Measurements from ENCODE around the gene IGFALS. TPM values are rescaled to one million over a fixed set of nuclear protein-coding genes. Genes with fewer than 3 reads are reported as not detected.
"Not testable (repeated sequence)": the region's sequence is repeated elsewhere in the genome, so short reads cannot be mapped to it uniquely, and the experiment has no call there.

Gene IGFALS
- total RNA-seq, 3 donors from 2014 or later: 0.18 TPM; not detected in 2

- H3K4me3 Mint-ChIP-seq: no peak overlapping the region
- DNase-seq (no peak), ATAC-seq (no peak)
- H3K9me3 Mint-ChIP-seq: no peaks in the 10 kb centered on the region
- peaks cover 11% of the 10 kb centered on the region for H3K36me3 Mint-ChIP-seq (ENCODE audit: insufficient read depth)
- H3K4me1 Mint-ChIP-seq (ENCODE audit: low read depth): peaks cover 7% of the 10 kb centered on the region
- H3K27me3 Mint-ChIP-seq (ENCODE audit: low read depth): no peaks in the 10 kb centered on the region
Observed at GRCh38 chr16:1809281-1809801, 15.8 kb upstream of the IGFALS start.

GRCh38 chr16:1808691-1809090 lies 15.2 kb upstream of the IGFALS start:
- peaks cover 11% of the 10 kb centered on the region for H3K36me3 Mint-ChIP-seq (ENCODE audit: insufficient read depth)
- ATAC-seq (no peak), DNase-seq (no peak)
- no peaks in the 10 kb centered on the region for H3K27me3 Mint-ChIP-seq (ENCODE audit: low read depth)
- H3K4me1 Mint-ChIP-seq (ENCODE audit: low read depth): peaks cover 7% of the 10 kb centered on the region
- no peak overlapping the region for H3K4me3 Mint-ChIP-seq
- no peaks in the 10 kb centered on the region for H3K9me3 Mint-ChIP-seq

GRCh38 chr16:1807626-1808025 lies 14.1 kb upstream of the IGFALS start:
- Mint-ChIP-seq H3K4me1 (ENCODE audit: low read depth) (peaks cover 2% of the 10 kb centered on the region), H3K36me3 (ENCODE audit: insufficient read depth) (peaks cover 9% of the 10 kb centered on the region), H3K9me3 (no peaks in the 10 kb centered on the region), H3K27me3 (ENCODE audit: low read depth) (no peaks in the 10 kb centered on the region), H3K4me3 (no peak overlapping the region)
- no peak for ATAC-seq
- no peak for DNase-seq

- ATAC-seq: no peak
- no peak for DNase-seq
- Mint-ChIP-seq H3K4me3 (no peak overlapping the region), H3K9me3 (peaks cover 4% of the 10 kb centered on the region), H3K27me3 (ENCODE audit: low read depth) (no peaks in the 10 kb centered on the region), H3K4me1 (ENCODE audit: low read depth) (no peaks in the 10 kb centered on the region), H3K36me3 (ENCODE audit: insufficient read depth) (no peaks in the 10 kb centered on the region)
Observed at GRCh38 chr16:1800701-1801100, 7.2 kb upstream of the IGFALS start.

GRCh38 chr16:1799263-1799662 lies 5.8 kb upstream of the IGFALS start:
- H3K9me3 Mint-ChIP-seq; H3K4me3 Mint-ChIP-seq; H3K27me3 Mint-ChIP-seq (ENCODE audit: low read depth); H3K4me1 Mint-ChIP-seq (ENCODE audit: low read depth); H3K36me3 Mint-ChIP-seq (ENCODE audit: insufficient read depth); DNase-seq; ATAC-seq: not testable (repeated sequence)

- H3K27me3 Mint-ChIP-seq (ENCODE audit: low read depth): no peaks in the 10 kb centered on the region
- peaks cover 4% of the 10 kb centered on the region for H3K9me3 Mint-ChIP-seq
- no peaks in the 10 kb centered on the region for H3K36me3 Mint-ChIP-seq (ENCODE audit: insufficient read depth)
- DNase-seq (no peak), ATAC-seq (no peak)
- no peak overlapping the region for H3K4me3 Mint-ChIP-seq
- H3K4me1 Mint-ChIP-seq (ENCODE audit: low read depth): no peaks in the 10 kb centered on the region
Observed at GRCh38 chr16:1794908-1795666, 1.6 kb upstream of the IGFALS start.

- ATAC-seq (no peak), DNase-seq (no peak)
- Mint-ChIP-seq H3K27me3 (ENCODE audit: low read depth) (no peaks in the 10 kb centered on the region), H3K9me3 (peaks cover 4% of the 10 kb centered on the region), H3K4me3 (no peak overlapping the region), H3K4me1 (ENCODE audit: low read depth) (no peaks in the 10 kb centered on the region), H3K36me3 (ENCODE audit: insufficient read depth) (no peaks in the 10 kb centered on the region)
Observed at GRCh38 chr16:1794221-1794871, 841 bp upstream of the IGFALS start.

GRCh38 chr16:1792836-1793577 lies 498 bp downstream of the IGFALS start:
- no peak for DNase-seq
- H3K27me3 Mint-ChIP-seq (ENCODE audit: low read depth): no peaks in the 10 kb centered on the region
- ATAC-seq: no peak
- peaks cover 4% of the 10 kb centered on the region for H3K36me3 Mint-ChIP-seq (ENCODE audit: insufficient read depth)
- H3K4me3 Mint-ChIP-seq: no peak overlapping the region
- no peaks in the 10 kb centered on the region for H3K9me3 Mint-ChIP-seq
- no peaks in the 10 kb centered on the region for H3K4me1 Mint-ChIP-seq (ENCODE audit: low read depth)

- DNase-seq (no peak), ATAC-seq (peak in 1 of 2 donors; percentile 16)
- H3K27me3 Mint-ChIP-seq (ENCODE audit: low read depth): no peaks in the 10 kb centered on the region
- peaks cover 4% of the 10 kb centered on the region for H3K36me3 Mint-ChIP-seq (ENCODE audit: insufficient read depth)
- no peak overlapping the region for H3K4me3 Mint-ChIP-seq
- no peaks in the 10 kb centered on the region for H3K9me3 Mint-ChIP-seq
- no peaks in the 10 kb centered on the region for H3K4me1 Mint-ChIP-seq (ENCODE audit: low read depth)
Observed at GRCh38 chr16:1791943-1792812, 1.3 kb downstream of the IGFALS start.

GRCh38 chr16:1791256-1791942 lies 2.1 kb downstream of the IGFALS start:
- H3K27me3 Mint-ChIP-seq (ENCODE audit: low read depth): no peaks in the 10 kb centered on the region
- H3K36me3 Mint-ChIP-seq (ENCODE audit: insufficient read depth): peaks cover 4% of the 10 kb centered on the region
- no peak for ATAC-seq
- peaks cover 3% of the 10 kb centered on the region for H3K4me1 Mint-ChIP-seq (ENCODE audit: low read depth)
- no peaks in the 10 kb centered on the region for H3K9me3 Mint-ChIP-seq
- H3K4me3 Mint-ChIP-seq: no peak overlapping the region
- DNase-seq: no peak

GRCh38 chr16:1790611-1791255 lies 2.8 kb downstream of the IGFALS start:
- ATAC-seq (no peak), DNase-seq (no peak)
- Mint-ChIP-seq H3K27me3 (ENCODE audit: low read depth) (no peaks in the 10 kb centered on the region), H3K4me1 (ENCODE audit: low read depth) (peaks cover 3% of the 10 kb centered on the region), H3K9me3 (no peaks in the 10 kb centered on the region), H3K4me3 (no peak overlapping the region), H3K36me3 (ENCODE audit: insufficient read depth) (peaks cover 4% of the 10 kb centered on the region)

GRCh38 chr16:1790261-1790610 lies 3.3 kb downstream of the IGFALS start:
- DNase-seq (no peak), ATAC-seq (no peak)
- Mint-ChIP-seq H3K4me1 (ENCODE audit: low read depth) (peaks cover 8% of the 10 kb centered on the region), H3K9me3 (no peaks in the 10 kb centered on the region), H3K27me3 (ENCODE audit: low read depth) (no peaks in the 10 kb centered on the region), H3K4me3 (no peak overlapping the region), H3K36me3 (ENCODE audit: insufficient read depth) (peaks cover 4% of the 10 kb centered on the region)

GRCh38 chr16:1789643-1790045 lies 3.9 kb downstream of the IGFALS start:
- Mint-ChIP-seq H3K27me3 (ENCODE audit: low read depth) (no peaks in the 10 kb centered on the region), H3K36me3 (ENCODE audit: insufficient read depth) (peaks cover 4% of the 10 kb centered on the region), H3K9me3 (no peaks in the 10 kb centered on the region), H3K4me1 (ENCODE audit: low read depth) (peaks cover 10% of the 10 kb centered on the region), H3K4me3 (no peak overlapping the region)
- ATAC-seq (no peak), DNase-seq (no peak)
